NCI-H2227 (cell line): ENCODE measurements around the gene CYLD.

Experiments used
- DNase-seq: peaks from one replicate; lab custom pipeline; 2025; ENCODE audit not compliant: unreplicated experiment; lab: John Stamatoyannopoulos, UW

Gene CYLD

GRCh38 chr16:50814541-50814940 is 72.7 kb downstream of the CYLD start:
- DNase-seq = no peak

DNA sequence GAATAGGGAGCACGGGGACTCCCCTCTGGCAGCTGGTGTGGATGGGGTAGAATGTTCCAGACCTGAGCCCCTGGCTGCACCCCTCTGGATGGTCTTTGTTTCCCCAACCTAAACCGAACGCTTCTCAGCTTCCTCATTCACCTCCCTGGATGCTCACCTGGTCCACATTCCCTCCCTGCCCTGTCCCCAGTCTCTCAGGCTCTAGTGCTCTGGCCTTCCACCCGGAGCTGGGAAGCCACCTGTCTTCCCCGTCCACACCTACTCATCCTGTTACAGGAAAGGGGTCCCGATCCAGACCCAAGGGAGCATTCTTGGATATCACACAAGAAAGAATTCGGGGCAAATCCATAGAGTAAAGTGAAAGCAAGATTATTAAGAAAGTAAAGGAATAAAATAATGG is 73.5 kb downstream of the CYLD start:
- no peak for DNase-seq

GRCh38 chr16:50816901-50817555 is 75.1 kb downstream of the CYLD start:
- DNase-seq = no peak

DNA sequence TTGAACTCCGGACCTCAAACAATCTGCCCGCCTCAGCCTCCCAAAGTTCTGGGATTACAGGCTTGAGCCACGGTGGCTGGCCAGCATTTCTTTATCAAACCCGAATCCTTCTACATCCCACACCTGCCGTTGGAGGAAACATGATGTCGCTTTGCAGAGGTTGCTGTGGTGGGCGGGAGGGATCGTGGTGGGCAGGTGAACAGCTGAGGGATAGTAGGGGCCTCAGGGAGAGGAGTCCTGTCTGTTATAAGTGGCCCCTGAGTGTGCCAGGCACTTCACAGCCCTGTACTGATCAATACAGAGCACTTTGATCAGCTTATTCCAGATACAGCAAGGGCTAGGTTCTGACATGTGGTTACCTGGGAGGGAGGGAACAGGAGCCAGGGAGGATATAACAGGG is 76.5 kb downstream of the CYLD start:
- DNase-seq = no peak

DNA sequence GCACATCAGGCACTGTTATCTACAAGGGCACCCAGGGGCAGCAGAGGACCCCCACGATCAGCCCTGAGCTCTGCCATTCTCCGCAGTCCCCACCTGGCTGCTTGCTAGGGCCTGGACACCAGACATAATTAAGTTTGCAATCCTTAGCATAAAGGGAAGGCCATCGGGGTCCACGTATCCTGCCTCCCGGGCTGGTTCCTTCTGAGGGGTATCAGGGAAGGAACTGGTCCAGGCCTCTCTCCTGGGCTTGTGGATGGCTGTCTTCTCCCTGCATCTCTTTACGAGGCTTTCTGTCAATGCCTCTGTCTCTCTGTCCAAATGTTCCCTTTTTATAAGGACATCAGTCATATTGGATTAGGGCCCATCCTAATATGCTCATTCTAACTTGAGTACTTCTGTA is 77.8 kb downstream of the CYLD start:
- DNase-seq = no peak

GRCh38 chr16:50820225-50820624 is 78.3 kb downstream of the CYLD start:
- no peak for DNase-seq

DNA sequence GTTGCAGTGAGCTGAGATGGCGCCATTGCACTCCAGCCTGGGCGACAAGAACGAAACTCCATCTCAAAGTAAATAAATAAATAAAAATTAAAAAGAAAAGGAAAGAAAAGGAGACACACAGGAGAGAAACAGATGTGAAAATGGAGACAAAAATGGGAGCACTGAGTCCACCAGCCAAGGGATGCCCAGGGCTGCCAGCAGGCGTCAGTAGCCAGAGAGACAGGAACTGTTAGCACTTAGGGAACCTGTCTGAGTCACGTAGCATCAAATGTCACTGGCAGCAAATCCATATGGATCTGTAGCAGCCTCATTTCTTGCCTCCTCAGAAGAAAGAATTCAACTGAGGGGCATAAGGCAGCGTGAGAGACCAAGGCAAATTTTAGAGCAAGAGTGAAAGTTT is 79.7 kb downstream of the CYLD start:
- no peak for DNase-seq

- DNase-seq = no peak
Measured at GRCh38 chr16:50822671-50823070, 80.8 kb downstream of the CYLD start.

DNA sequence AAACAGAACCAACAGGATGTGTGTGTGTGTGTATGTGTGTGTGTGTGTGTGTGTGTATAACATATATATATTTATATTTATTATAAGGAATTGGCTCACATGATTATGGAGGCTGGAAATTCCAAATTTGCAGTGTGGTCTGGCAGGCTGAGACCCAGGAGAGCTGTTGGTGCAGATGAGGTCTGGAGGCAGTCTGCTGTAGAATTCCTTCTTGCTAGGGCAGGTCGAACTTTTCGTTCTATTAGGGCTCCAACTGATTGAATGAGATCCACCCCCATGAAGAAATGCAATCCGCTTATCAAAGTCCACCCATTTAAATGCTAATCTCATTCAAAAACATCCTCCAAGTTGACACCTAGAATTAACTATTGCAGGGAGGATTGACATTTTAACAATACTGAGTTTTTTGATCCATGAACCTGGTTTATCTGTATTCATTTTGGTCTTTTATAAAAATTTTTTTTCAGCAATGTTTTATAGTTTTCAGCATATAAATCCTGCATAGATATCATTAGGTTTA is 85.0 kb downstream of the CYLD start:
- DNase-seq = no peak

- no peak for DNase-seq
Measured at GRCh38 chr16:50828164-50828702, 86.3 kb downstream of the CYLD start.

DNA sequence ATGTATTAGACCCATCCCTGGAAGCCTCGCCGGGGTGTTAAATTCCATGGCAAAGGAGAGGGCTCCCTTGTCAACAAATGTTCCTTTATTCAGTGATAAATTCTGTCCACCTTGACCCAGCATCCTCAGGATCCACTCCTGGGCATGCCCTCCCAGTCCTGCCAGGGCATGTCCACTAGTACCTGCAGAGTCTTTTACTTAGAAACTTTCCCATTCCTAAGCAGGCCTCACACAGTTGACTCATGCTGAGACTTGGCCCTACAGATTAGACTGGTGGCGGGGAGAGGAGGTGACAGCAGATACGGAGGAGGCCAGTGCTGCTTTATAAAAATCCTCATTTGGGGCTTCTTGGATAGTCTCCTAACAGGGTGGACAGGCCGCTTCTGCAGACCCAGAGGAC is 88.8 kb downstream of the CYLD start:
- DNase-seq = no peak

DNA sequence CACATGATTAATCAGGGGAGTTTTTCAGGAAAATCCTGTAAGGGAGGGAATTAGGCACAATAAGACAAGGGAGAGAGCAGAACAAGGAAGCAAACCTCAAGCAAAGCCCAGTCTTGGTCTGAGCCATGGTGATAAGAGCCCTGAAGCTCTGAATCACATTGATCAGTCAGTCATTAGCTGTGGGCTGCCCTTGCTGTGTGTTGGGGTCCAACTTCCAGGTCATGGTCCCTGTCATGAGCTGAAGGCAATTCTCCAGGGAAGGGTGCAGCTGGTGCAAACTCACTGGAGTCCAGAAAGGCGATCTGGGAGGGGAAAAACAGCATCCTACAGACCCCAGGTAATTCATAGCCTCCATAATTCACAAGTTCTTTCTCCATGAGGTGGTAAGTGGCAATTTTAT is 89.9 kb downstream of the CYLD start:
- no peak for DNase-seq

DNA sequence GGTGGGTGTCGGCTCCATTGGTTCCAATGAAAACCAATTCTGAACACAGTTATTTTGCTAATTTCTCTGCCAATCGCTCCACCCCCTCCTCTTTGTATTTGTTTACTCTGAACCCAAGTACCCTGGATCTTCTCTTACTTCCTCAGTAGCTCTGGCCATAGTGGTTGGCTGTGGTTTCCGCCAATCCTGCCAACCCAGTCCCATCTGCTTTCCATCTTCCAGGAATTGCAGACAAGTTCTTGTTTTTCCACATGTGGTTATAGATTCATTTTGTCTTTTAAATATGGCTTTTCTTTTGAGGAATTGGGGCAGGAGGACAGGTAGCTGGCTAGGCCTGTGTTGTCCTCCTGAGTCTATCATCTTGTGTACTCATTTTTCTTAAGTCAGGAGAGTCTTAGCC is 92.0 kb downstream of the CYLD start:
- no peak for DNase-seq

GRCh38 chr16:50834701-50835100 is 92.8 kb downstream of the CYLD start:
- DNase-seq = no peak

DNA sequence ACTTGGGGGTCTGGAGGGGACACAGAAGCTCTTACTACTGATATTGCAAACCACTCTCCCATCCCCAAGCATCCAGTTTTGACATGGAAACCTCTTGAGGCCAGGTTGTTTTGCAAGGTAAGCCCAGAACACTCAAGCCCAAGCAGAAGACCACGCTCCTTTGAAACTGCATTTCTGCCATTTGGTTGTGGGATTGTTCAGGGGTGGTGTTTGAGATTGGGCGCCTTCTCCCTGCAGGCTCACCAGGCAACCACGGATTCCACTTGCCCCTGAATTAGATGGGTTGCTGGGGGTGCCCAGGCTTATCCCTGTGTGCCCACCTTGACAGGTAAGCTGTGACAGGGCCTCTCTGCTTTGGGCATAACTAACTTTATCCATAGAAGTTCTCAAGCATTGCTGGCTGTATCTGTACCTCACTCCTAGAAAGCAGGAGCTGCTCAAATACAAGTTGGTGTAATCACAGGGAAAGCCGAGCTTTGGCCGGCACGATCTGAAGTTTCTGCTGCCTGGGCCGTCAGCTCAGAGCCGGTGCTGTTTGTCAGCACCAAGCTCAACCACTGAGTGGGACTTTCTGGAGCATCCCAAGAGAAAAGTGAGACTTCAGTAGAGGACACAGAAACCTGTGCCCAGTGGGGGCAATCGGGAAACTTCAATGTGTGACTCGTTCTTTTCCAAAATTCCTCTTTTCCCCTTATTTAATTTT is 93.6 kb downstream of the CYLD start:
- no peak for DNase-seq

DNA sequence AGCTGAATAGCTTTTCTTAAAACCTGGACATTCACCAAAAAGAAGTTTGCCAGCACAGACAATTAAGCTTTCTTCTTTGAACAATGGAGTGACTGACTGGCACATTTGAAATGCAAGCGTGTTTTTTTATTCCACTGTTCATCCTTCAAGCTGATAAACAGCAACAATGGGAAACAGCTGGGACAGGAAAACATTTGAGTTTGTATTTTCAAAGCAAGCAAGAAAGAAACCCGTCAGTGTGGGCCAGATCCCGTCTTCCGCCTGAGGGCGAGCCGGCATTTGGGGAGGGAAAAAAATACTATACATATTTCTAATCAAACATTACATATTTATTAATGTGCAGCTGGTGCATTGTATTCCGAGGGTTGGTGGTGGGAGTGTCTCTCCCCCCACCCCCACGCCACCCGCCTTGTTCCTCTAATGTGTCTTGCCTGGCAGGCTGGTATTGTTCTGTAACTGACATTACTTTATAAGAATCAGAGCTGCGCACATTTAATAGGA is 94.3 kb downstream of the CYLD start:
- no peak for DNase-seq

GRCh38 chr16:50837324-50837723 is 95.4 kb downstream of the CYLD start:
- no peak for DNase-seq

DNA sequence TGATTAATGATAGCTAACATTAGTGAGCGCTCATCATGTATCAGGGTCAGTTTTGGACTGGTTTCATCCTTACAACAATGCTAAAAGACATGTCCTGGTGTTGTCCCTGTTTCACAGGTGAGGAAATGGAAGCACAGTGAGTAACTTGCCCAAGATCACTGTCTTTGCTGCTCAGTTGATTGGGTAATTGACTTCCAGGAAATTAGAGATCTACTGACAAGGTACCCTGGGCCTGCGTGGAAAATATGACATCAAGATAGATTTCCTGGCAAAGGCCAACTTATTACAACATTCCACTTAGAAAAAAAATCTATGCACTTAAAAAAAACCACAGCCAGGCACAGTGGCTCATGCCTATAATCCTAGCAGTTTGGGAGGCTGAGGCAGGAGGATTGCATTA is 96.3 kb downstream of the CYLD start:
- DNase-seq = no peak

DNA sequence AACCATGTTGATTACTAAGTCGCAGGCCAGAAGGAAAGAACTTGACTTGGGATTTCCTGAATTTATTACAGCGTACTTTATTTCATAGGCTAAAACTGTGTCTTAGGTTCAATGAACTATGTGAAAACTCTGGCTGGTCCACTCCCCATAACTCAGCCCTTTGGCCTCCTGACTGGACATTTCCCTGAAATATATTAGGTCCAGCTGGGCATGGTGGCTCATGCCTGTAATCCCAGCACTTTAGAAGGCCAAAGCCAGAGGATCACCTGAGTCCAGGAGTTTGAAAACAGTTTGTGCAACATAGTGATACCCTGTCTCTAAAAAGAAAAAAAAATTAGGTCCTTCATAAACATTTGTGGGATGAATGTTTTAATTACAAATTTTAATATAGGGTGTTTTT is 97.0 kb downstream of the CYLD start:
- no peak for DNase-seq

DNA sequence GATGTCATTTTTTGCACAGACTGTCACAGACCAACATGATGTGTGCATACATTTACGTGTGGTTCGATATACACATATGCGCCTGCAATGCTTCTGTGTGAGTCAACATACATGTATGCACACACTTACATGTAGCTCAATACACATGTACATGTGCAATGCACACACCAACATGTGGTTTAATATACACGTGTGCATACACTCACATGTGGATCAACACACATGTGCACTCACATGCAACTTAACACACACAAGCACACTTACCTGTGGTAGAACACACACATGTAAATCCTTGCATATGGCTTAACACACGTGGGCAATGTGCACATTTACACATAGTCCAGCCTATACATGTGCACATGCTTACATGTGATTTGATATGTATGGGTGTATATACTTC is 97.5 kb downstream of the CYLD start:
- no peak for DNase-seq

- no peak for DNase-seq
Measured at GRCh38 chr16:50839920-50840729, 98.2 kb downstream of the CYLD start.
